ENCODE measurements around the gene ADCY2. TPM values are rescaled to one million over a fixed set of nuclear protein-coding genes. Genes with fewer than 3 reads are reported as not detected.

ADCY2 gene
- polyA plus RNA-seq, 1 of the 3 experiments (the other 2 are of a cell fraction) = not detected

DNA sequence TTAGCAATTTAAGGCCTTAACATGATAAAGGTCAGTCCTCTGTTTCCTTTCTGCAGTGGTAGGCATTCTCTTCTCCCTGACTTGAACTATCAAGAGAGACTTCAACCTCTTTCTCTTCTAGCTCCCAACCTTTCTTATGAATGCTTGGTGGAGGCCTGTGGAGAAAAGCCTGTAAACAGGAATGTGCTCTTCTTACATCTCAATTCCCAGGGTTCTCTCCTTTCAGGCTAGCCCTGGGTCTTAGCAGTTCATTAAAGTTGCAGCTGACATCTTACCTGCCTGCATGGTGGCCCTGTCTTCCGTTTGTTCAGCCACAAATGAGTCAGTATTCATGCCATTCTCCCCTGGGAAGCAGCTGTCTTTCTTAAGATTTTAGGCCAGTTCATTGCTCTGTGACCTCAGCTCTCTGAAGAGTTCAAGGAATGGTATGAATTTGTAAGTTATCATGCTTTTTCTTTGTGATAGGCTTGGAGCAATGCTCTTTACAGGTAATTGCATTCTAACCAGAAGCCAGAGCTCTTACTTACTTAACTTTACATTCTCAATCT, 77.8 kb downstream of the ADCY2 start:
- Histone ChIP-seq H3K27me3 (ENCODE audit: insufficient read depth) (no peaks in the 10 kb centered on the region), H3K27ac (ENCODE audit: low read depth in 2 of 2, low read length in 1 of 2) (no peak overlapping the region), H3K9me2 (no peaks in the 10 kb centered on the region), H3K4me2 (no peak overlapping the region), H2AFZ (ENCODE audit: low read depth) (no peak overlapping the region), H3K36me3 (replicated peaks in 1 of 2; ENCODE audit: control insufficient read depth in 1 of 2, insufficient read depth in 2 of 2, low read length in 1 of 2) (no peaks in the 10 kb centered on the region), H4K20me1 (ENCODE audit: insufficient read depth) (no peaks in the 10 kb centered on the region), H3K9me3 (0 out of 2 replicates have a peak, but pooled peaks cover 4% of the 10 kb centered on the region), H3K4me1 (ENCODE audit: control insufficient read depth in 1 of 2, insufficient read depth in 2 of 2, low read depth in 1 of 2, low read length in 1 of 2) (no peaks in the 10 kb centered on the region), H3F3A (replicated peaks; ENCODE audit: insufficient read depth) (no peaks in the 10 kb centered on the region), H3K79me2 (ENCODE audit: insufficient read depth) (no peaks in the 10 kb centered on the region), H3K9ac (no peak overlapping the region), H3K4me3 (ENCODE audit: low read depth in 2 of 2, low read length in 1 of 2) (no peak overlapping the region)
- 9% methylated on average over 1 of the region's 1 CpG for WGBS (ENCODE audit: low lambda C conversion rate)
- no peak for TF ChIP-seq CHD2 (IDR thresholded peaks at IDR 0.05; ENCODE audit: low read length, partially characterized antibody)
- TF ChIP-seq, protein P1, sequence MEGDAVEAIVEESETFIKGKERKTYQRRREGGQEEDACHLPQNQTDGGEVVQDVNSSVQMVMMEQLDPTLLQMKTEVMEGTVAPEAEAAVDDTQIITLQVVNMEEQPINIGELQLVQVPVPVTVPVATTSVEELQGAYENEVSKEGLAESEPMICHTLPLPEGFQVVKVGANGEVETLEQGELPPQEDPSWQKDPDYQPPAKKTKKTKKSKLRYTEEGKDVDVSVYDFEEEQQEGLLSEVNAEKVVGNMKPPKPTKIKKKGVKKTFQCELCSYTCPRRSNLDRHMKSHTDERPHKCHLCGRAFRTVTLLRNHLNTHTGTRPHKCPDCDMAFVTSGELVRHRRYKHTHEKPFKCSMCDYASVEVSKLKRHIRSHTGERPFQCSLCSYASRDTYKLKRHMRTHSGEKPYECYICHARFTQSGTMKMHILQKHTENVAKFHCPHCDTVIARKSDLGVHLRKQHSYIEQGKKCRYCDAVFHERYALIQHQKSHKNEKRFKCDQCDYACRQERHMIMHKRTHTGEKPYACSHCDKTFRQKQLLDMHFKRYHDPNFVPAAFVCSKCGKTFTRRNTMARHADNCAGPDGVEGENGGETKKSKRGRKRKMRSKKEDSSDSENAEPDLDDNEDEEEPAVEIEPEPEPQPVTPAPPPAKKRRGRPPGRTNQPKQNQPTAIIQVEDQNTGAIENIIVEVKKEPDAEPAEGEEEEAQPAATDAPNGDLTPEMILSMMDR (IDR thresholded peaks at IDR 0.05) = no peak
- no peak for TF ChIP-seq POLR2AphosphoS5 (IDR thresholded peaks at IDR 0.05; ENCODE audit: low read depth, low read length)
- no peak for TF ChIP-seq TAF1 (IDR thresholded peaks at IDR 0.05; ENCODE audit: borderline replicate concordance, low read depth, low read length)
- TF ChIP-seq FOXJ3 (CRISPR knock-in tag; IDR thresholded peaks at IDR 0.05) = no peak
- TF ChIP-seq, protein P2, sequence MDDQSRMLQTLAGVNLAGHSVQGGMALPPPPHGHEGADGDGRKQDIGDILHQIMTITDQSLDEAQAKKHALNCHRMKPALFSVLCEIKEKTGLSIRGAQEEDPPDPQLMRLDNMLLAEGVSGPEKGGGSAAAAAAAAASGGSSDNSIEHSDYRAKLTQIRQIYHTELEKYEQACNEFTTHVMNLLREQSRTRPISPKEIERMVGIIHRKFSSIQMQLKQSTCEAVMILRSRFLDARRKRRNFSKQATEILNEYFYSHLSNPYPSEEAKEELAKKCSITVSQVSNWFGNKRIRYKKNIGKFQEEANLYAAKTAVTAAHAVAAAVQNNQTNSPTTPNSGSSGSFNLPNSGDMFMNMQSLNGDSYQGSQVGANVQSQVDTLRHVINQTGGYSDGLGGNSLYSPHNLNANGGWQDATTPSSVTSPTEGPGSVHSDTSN (IDR thresholded peaks at IDR 0.05) = no peak
- no peak for TF ChIP-seq MXI1 (IDR thresholded peaks at IDR 0.05; ENCODE audit: low read depth, low read length)
- no peak for TF ChIP-seq EZH2phosphoT487 (IDR thresholded peaks at IDR 0.05; ENCODE audit: borderline replicate concordance, low read depth)
- TF ChIP-seq RCOR1 (IDR thresholded peaks at IDR 0.05; ENCODE audit: low read length) = no peak
- TF ChIP-seq MEF2A (IDR thresholded peaks at IDR 0.05; ENCODE audit: borderline replicate concordance, low read depth) = no peak
- no peak for TF ChIP-seq SMC3 (IDR thresholded peaks at IDR 0.05; ENCODE audit: low read depth, low read length)
- no peak for TF ChIP-seq TCF12 (IDR thresholded peaks at IDR 0.05)
- no peak for TF ChIP-seq NRF1 (IDR thresholded peaks at IDR 0.05; ENCODE audit: low read depth, low read length)
- no peak for TF ChIP-seq GATA2 (CRISPR knock-in tag; IDR thresholded peaks at IDR 0.05)
- TF ChIP-seq, protein P3, sequence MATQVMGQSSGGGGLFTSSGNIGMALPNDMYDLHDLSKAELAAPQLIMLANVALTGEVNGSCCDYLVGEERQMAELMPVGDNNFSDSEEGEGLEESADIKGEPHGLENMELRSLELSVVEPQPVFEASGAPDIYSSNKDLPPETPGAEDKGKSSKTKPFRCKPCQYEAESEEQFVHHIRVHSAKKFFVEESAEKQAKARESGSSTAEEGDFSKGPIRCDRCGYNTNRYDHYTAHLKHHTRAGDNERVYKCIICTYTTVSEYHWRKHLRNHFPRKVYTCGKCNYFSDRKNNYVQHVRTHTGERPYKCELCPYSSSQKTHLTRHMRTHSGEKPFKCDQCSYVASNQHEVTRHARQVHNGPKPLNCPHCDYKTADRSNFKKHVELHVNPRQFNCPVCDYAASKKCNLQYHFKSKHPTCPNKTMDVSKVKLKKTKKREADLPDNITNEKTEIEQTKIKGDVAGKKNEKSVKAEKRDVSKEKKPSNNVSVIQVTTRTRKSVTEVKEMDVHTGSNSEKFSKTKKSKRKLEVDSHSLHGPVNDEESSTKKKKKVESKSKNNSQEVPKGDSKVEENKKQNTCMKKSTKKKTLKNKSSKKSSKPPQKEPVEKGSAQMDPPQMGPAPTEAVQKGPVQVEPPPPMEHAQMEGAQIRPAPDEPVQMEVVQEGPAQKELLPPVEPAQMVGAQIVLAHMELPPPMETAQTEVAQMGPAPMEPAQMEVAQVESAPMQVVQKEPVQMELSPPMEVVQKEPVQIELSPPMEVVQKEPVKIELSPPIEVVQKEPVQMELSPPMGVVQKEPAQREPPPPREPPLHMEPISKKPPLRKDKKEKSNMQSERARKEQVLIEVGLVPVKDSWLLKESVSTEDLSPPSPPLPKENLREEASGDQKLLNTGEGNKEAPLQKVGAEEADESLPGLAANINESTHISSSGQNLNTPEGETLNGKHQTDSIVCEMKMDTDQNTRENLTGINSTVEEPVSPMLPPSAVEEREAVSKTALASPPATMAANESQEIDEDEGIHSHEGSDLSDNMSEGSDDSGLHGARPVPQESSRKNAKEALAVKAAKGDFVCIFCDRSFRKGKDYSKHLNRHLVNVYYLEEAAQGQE (IDR thresholded peaks at IDR 0.05; ENCODE audit: low read depth, low read length) = no peak
- TF ChIP-seq FOXM1 (IDR thresholded peaks at IDR 0.05; ENCODE audit: low read depth) = no peak
- no peak for TF ChIP-seq EP300 (IDR thresholded peaks at IDR 0.05; ENCODE audit: borderline replicate concordance in 1 of 2, low read depth in 1 of 2, low read length in 1 of 2)
- TF ChIP-seq TEAD4 (IDR thresholded peaks at IDR 0.05; ENCODE audit: borderline replicate concordance, insufficient read depth) = no peak
- TF ChIP-seq, protein P4, sequence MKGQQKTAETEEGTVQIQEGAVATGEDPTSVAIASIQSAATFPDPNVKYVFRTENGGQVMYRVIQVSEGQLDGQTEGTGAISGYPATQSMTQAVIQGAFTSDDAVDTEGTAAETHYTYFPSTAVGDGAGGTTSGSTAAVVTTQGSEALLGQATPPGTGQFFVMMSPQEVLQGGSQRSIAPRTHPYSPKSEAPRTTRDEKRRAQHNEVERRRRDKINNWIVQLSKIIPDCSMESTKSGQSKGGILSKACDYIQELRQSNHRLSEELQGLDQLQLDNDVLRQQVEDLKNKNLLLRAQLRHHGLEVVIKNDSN (IDR thresholded peaks at IDR 0.05; ENCODE audit: borderline replicate concordance, low read depth) = no peak
- no peak for TF ChIP-seq NFIC (IDR thresholded peaks at IDR 0.05; ENCODE audit: borderline replicate concordance)
- CTCF ChIA-PET = no interaction called here
- POLR2A ChIA-PET = no interaction called here
- no peak for DNase-seq

Measured in SK-N-SH (cell line).